ENCODE data around the gene HIVEP3.

DNA sequence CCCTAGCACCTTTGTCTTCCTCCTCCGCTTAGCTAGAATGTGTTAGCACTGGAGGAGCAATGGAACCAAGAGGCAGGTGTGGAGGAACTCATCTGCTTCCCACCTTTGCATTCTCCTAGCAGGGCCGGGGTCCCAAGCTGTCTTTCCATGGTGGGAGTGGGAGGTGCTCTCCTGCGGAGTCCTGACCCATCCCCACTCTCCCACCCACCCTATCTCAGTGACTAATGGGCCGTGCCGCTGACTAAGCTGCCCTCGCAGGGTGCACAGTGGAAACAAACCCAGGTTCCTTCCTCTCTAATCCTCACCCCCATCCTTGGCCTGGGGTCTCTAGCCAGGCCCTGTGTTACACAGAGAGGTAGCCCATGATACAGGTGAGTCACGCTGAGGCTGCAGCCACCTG, 177.5 kb downstream of the HIVEP3 start:
- no peak for TF ChIP-seq POLR2AphosphoS5 (IDR thresholded peaks at IDR 0.05; ENCODE audit: low read depth, low read length)
- TF ChIP-seq TAF1 (IDR thresholded peaks at IDR 0.05; ENCODE audit: borderline replicate concordance, insufficient read depth, low read length): no peak
- TF ChIP-seq SIN3A (IDR thresholded peaks at IDR 0.05; ENCODE audit: borderline replicate concordance, insufficient read depth, low read length): no peak
- TF ChIP-seq, protein P1, sequence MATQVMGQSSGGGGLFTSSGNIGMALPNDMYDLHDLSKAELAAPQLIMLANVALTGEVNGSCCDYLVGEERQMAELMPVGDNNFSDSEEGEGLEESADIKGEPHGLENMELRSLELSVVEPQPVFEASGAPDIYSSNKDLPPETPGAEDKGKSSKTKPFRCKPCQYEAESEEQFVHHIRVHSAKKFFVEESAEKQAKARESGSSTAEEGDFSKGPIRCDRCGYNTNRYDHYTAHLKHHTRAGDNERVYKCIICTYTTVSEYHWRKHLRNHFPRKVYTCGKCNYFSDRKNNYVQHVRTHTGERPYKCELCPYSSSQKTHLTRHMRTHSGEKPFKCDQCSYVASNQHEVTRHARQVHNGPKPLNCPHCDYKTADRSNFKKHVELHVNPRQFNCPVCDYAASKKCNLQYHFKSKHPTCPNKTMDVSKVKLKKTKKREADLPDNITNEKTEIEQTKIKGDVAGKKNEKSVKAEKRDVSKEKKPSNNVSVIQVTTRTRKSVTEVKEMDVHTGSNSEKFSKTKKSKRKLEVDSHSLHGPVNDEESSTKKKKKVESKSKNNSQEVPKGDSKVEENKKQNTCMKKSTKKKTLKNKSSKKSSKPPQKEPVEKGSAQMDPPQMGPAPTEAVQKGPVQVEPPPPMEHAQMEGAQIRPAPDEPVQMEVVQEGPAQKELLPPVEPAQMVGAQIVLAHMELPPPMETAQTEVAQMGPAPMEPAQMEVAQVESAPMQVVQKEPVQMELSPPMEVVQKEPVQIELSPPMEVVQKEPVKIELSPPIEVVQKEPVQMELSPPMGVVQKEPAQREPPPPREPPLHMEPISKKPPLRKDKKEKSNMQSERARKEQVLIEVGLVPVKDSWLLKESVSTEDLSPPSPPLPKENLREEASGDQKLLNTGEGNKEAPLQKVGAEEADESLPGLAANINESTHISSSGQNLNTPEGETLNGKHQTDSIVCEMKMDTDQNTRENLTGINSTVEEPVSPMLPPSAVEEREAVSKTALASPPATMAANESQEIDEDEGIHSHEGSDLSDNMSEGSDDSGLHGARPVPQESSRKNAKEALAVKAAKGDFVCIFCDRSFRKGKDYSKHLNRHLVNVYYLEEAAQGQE (IDR thresholded peaks at IDR 0.05; ENCODE audit: insufficient read depth in 1 of 2, low read depth in 2 of 2, low read length in 2 of 2): no peak
- TF ChIP-seq FOXP2 (optimal IDR thresholded peaks at IDR 0.05; ENCODE audit: borderline replicate concordance, extremely low read depth, extremely low read length, insufficient read depth): no peak
